Amniotic epithelial cell (primary cell): Measurements from ENCODE around the gene SLC23A1.
"Not testable (repeated sequence)": the region's sequence is repeated elsewhere in the genome, so short reads cannot be mapped to it uniquely, and the experiment has no call there.

Experiments used
- DNase-seq: peaks from one replicate; pipeline ENCODE4 v3.0.0-alpha.2; 2010; ENCODE audit warnings: low read depth

SLC23A1 gene

DNA sequence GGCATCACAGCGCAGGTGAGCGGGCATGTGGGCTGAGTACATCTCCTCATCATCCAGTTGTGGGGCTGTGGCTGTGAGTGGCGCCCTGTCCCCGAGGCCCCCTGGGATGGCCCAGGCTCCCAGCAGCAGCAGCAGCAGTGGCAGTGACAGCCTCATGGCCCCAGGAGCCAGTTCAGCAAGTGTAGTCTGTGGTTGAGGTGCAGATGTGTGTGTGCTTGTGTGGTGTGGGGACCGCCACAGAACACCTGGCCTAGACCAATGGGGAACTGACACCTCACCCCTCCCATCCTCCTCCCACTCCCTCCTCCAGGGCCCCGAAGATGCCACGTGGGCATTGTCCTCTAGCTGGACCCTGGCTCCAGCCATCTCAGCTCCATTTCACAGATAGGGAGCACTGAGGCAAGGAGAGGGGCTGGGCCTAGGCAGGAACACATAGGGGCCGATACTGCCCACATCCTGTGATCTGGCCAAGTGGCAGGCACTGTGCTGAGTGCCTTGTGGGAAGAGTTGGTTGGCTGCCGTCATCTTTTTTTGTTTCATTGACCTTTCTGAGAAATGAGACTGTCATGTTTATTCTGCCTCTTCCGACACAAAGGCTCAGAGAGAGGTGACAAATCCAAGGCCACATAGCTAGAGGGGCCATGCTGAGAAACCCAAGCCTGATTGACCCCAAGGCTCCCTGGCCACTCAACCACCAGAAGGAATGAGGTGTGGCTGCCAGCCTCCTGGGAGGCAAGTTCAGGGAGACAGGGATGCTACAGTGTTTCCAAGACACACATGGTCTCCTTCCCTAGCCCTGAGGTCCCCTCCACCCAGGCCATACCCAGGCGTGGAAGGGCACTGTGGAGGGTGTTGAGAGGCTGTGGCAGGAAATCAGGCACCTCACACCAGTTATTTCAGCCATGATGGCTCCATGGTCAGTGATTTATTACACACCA lies 6.9 kb upstream of the SLC23A1 start, which contains the start of gene MZB1:
MZB1 (minus strand) TSS at position 213 of the 938 bp plus-strand sequence; CDS start at position 156, 57 bp downstream.
- no peak for DNase-seq

DNA sequence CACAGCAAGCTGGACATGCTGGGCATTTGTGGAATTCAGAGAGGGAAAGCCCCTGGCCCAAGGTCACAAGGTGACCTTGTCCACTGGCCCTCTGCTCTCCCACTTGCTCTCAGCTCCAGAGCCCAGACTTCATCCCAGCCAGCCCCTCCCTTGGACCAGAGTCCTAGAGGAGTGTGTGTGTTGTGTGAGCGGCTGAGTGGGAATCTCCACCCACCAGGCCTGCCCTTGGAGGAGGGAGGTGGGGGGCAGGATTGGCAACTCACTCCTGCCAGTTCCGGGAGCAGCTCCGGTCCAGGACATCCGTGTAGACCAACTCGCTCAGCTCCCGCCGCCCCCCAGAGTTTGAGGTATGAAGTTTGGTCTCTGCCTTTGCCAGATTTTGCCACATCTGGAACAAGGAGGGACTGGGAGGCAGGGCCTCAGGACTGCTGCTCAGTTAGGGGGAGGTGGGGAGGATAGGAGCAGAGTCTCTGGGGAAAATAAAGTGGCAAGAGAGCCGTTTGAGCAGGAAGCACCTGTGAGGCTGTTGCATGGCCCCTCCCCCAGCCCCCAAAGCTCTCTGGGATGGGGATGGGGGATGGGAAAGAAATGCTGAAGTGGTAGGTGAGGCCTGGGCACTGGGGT lies 5.2 kb upstream of the SLC23A1 start:
- no peak for DNase-seq

DNA sequence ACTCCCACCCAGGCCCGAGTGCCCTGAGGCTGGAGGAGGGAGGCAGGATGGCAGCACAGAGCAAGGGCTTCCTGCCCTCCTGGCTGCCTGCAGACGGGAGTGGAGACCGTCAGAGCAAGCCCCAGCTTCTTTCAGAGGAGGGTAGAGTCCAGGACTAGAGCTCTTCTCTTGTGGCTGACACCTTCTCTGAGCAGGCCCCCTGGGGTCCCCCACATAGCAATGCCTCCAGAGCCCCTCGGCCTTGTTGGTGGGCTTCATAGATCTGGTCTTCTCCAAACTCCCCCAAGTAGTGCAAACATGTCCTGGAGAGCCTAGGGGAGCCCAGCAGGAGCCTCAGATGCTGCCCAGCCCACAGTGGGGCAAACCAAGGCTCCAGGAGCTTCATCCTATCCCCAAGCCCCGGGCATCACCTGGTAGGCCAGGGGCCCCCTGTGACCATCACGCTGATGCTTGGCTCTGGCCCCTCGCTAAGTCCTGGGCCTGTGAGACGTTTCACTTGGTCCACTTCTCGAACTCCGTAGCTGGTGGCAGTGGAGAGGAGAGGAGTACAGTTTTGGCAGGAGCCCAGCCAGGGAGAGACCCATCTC lies 4.6 kb upstream of the SLC23A1 start:
- no peak for DNase-seq

DNA sequence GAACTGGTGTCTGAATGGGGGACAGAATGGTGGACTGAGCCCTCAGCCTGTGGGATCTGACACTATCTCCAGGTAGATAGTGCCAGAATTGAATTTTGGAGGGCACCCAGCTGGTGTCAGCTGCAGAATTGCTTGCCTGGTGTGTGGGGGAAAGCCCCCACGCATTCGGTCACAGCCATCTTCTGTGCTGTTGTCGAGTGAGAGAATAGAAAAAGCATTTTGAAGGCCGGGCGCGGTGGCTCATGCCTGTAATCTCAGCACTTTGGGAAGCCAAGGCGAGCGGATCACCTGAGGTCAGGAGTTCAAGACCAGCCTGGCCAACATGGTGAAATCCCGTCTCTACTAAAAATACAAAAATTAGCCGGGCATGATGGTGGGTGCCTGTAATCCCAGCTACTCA lies 3.9 kb upstream of the SLC23A1 start:
- DNase-seq = not testable (repeated sequence)

DNA sequence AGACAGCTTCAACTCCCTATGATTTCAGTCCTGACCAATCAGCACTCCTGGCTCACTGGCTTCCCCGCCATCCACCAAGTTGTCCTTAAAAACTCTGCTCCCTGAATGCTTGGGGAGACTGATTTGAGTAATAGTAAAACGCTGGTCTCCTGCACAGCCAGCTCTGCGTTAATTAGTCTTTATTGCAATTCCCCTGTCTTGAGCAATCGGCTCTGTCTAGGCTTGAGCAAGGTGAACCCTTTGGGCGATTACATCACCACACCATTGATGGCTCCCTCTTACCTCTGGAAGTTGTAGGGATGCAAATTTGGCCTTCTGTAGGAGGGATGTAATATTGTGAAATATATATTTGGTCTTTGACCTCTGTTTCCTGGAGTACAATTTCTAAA lies 2.9 kb upstream of the SLC23A1 start:
- DNase-seq = no peak

DNA sequence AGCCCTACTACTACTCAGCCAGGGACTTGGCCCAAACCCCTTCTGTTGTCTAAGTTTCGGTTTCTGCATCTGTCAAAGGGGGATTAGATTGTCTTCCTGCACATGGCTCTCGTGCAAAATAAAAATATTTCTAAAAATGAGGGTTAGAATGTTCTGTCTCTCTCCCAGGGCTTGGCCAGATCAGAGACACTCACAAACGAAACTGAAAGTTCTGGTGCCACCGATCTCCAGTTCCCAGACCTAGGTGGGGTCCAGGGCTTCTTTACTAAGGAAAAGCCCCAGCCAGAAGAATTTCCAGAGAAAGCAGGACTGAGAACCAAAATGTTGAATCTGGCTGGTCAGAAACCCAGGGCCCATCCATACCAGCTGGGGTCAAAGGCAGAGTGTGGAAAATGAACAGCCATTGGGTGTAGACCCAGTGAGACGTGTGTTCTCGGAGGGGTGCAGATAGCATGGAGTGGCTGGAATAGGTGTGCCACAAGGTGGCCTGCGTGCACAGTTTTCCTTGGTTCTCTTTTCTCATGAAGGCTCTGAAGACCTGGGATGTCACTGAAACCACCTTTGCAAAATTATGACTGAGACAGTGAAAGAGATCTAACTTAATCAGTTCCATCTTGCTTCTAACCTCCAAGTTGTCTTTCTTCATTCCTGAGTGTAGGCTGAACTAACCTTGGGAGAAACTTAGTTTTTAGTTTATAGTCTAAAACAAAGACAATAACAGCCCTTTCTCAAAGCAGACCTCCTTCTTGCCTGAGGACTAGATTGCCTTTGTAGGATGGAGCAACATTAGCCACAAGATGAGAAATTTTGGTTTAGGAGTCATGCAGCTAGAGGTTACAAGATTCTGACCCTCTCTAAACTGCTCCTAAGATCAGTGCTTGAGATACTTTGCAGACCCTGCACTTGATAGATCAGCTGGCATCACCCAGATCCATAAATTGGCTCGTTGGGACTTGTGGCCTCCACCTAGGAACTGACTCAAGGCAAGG lies 2.3 kb upstream of the SLC23A1 start:
- no peak for DNase-seq

DNA sequence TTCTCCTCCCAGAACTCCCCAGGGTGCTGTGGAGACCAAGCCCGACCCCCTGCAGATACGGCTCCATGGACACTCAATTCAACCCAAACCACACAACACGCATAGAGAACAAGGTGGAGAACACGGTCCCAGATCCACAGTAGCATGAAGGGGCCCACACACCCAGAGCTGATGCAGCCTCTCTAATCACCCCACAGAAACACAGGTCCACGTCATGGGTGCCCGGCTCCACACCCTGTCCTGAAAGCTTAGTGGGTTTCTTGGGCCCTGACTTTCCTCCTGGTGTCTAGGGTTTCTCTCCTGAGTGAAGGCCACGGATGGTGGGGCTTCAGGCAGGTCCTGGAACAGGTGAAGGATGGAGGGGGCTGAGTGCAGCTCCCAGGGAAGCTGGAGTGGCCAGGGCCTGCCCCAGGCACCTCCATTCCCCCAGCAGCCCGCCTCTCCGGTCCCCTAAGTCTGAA lies 1.5 kb upstream of the SLC23A1 start:
- no peak for DNase-seq

DNA sequence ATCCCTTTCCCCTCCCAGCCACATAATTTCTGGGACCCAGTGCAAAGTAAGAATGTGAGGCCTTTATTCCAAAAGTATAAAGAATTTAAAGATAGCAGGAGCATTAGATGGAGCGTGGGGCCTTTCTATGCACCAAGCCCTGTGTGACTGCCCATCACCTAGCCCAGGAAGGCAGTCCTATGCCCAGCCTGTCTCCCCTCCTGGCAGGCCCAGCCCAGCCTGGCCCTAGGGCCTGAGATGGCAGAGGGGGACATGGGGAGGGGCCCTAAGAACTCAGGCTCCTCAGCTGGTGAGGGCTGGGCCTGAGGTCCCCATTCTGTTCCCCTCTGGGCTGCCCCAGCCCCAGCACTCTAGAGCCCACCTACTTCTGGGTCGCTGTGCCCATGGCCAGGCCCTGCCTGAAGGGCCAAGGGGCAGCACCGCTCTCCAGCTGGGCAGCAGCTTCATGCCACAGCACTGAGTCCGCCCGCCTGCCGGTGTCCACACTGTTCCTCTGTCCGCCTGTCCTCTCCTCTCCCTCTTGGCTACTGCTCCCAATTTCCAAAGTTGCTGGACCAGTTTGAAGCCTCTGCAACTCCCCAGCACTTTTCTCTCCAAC lies 995 bp upstream of the SLC23A1 start:
- DNase-seq = no peak

DNA sequence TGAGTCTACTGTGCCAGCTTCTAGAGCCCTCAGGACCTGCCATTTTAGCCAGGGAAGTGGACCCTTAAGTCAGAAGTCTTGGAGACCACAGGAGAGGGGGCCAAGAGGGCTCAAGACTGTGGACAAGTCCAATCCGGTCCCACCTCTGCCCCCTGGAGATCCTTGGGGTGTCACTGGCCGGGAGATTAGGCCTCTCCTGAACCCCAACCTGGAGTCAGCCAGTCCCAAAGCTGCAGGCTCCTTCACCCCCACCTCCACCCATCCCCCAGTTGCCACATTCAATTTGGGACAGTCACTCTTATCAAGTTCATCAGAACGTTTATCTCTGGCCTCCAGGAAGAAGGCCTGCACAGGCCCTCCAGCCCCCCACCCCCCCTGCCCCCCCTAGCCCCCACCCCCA lies 290 bp downstream of the SLC23A1 start:
- DNase-seq = no peak

DNA sequence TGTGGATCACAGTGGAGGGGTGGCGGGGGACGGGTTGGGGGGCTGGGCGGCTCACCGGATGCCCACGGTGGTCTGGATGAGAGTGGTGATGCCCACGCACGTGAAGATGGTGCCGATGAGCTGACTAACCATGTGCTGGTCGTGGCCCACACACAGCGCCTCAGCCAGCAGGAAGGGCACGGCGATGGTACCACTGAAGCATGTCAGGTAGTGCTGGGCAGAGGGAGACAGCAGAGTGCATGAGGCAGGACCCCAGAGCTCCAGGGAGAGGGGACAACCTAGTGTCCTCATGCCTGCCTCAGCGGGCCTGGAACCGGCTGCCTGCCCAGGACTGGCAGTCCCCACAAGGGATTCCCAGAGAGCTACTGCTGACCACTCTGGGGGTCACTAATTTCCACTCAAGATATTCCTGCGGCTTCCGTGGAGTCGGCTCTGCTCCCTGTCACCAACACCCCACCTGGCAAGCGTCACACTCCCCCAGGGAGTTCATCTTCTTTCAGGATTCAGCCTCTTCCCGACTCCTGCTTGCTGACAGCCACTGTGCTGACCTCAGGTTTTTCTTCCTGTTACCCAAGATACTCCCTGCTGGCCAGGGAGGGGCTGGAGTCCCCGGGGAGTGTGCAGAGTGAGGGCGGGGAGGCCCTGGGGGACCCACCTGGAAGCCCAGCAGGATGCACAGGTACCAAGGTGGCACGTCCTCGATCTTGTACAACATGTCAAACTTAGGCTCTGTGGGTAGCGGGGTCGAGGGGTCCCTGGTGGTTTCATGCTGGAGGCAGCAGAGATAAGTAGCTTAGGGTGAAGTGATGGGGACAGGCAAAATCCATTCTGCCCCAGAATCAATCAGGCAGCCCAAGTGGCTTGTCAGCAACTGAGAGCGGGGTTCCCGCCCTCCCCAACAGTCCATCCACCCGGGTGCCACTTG lies 998 bp downstream of the SLC23A1 start:
- no peak for DNase-seq

DNA sequence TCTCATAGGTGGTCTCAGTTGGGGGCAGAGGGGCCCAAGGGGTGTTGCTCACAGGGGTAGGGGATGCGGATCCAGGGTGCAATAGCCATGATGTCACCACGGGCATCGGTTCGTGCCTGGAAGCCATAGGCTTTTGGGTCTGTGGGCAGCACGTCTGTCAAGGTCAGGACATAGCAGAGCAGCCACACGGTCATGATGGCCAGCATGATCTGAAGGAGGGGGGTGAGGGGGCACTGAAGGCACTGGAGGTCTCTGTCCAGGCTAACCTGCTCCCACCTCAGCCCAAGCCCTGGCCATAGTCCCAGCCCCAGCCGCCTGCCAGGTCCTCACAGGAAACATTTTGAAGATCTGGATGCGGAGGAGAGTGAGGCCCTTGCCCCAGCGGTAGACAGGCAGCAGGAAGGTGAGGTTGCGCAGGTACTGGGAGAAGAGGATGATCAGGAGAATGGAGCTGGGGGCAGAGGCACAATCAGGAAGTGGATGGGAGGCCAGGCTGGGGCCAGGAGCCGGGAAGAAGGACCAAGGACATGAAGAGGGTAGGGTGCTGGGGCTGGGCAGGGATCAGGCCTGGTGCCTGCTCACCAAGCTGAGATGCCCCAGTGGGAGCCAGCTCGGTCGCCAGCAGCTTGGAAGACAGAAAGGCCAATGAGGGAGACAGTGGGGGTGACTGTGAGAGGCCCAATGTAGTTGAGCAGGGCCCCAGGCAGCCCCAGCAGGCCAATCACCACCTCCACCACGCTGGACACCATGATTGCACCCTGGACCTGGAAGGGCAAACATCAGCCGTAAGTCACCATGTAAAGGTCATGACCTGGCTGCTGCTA lies 3.3 kb downstream of the SLC23A1 start:
- no peak for DNase-seq

DNA sequence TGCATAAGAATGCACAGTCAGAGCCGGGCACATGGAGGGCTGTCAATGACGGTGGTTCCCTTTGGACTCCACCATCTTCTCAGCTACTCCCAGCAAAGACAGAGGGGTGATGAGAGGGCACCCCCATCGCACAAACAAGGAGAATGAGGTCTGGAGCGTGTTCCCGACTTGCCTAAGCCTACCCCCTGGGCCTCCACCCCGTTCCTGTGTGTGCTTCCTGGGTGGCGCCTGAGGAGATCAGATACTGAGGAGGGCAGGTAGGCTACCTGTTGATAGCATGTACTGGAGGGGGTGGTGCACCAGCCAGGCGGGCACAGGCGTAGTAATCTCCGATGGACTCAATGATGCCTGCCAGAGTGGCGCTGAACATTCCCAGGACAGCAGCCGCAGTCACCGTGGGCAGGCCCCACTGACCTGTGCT lies 4.1 kb downstream of the SLC23A1 start:
- no peak for DNase-seq

DNA sequence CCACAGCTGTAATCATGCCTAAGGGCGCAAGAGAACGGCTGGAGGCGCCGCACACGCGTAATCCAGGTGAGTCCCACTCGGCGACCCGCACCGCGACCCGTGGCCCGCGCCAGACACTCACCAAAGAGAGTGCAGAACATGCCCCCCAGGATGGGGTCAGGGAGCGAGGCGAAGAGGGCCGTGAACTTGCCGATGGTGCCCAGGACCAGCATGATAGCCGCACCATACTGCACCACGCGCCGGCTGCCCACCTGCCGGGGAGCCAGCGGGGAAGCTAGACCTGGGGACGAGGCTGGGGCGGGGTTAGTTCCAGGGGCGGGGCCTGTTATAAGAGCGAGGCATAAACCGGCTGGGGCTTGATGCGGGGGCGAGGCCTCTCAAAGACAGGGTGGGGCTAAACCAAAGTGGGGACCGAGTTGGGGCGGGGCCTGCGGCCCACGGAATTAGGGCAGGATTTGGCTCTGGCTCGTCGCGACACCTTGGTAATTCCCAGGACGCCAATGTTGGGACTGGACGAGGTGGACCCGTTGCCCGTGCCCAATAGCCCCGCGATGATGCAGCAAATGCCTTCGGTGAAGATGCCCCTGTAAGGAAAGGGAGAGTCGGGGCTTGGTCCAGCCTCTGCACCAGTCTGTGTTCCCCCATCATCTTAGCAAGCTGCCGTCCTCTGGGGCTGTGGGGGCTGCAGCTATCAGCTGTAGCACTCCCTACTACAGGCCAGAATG lies 4.8 kb downstream of the SLC23A1 start:
- no peak for DNase-seq

DNA sequence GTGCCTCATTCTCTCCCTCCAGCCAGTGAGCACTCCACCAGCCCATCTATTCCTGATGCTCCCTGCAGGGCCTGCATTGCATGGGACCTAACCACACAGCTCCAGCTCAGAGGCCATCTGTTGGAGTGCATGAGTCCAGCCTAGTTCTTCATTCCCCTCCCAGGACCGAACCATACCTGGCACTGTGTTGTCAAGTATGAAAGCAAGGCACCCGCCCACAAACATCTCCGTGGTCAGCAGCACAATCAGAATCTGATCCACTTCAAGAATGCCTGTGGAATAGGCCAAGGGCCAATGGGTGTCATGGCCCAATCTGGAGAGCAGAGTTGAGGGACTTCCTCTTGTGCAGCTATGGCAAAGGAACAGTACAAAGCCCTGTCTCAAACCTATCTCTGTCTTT lies 5.9 kb downstream of the SLC23A1 start:
- DNase-seq = no peak

DNA sequence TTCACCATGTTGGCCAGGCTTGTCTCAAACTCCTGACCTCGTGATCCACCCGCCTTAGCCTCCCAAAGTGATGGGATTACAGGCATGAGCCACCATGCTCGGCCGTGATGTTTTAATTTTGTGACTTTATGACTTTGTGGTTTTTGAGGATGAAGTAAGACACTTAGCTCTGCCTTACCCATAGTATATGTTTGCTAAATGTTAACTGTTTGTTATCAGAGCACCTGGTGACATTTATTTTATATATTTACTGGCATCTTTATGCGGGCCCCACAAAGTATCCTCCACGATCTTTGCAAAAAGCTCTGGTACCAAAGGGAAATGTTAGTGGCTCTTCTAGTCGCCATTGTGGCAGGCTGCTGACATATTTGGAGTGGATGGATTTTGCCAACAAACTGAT lies 6.7 kb downstream of the SLC23A1 start:
- no peak for DNase-seq

DNA sequence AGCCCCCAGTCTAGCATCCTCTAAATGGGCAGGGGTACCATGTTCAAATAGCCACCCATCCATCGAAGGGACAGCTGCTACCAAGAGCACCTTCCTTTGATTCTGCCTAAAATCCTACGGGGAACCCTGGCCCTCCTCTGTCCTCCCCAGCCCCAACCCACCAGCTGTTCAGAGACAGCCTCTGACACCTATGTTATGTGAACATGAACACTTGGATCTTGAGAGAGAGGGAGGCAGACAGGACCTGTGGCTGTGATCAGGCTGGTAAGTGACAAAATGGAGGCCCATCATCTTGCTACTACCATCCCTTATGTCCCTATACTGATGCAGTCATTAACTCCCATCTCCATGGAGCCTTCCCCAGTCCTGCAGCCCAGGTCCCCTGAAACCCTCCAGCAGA lies 8.2 kb downstream of the SLC23A1 start:
- DNase-seq = no peak

DNA sequence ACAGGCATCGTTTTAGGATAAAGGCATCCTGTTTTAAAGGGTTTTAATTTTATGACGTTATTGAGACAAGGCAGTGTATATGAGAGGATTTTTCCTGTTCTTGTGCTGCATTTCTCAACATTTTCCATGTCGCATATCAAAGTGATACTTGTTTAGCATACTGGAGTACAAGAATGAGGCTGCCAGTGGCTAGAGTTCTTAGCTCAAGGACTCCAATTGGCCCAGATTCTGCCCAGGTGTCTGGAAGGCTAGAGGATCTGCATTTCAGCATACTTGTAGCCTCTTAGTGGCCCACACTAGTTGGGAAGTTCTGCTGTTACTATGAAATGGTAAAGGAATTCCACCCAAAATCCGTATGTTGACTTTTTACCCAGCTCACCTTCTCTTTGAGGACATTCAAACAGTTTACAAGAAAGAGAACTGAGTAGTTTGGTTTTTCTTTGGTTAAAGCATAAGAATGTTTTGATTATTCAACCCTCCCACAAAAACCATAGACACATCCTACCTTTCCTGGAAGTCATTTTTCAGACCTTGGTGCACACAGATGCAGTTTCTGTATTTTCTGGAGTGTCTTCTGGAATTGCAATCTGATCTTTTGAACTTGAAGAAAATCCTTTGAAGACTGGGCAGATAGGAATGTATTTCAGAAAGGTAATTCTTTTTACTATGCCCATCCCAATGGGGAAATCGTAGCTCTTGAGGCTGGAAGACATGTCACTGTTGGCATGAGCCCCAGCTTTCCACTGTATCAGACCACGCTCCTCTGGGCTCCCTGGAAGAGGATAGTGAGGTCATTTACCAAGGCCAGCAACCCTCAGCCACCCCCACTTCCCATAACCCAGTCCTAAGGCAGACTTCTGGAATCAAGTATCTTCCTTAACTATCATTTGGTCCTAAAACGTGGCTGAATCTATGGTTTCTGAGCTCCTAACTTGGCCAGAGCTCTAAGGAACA lies 11.3 kb downstream of the SLC23A1 start:
- peak; percentile 53 for DNase-seq
